Measurements from ENCODE around the gene CEP131.

DNA sequence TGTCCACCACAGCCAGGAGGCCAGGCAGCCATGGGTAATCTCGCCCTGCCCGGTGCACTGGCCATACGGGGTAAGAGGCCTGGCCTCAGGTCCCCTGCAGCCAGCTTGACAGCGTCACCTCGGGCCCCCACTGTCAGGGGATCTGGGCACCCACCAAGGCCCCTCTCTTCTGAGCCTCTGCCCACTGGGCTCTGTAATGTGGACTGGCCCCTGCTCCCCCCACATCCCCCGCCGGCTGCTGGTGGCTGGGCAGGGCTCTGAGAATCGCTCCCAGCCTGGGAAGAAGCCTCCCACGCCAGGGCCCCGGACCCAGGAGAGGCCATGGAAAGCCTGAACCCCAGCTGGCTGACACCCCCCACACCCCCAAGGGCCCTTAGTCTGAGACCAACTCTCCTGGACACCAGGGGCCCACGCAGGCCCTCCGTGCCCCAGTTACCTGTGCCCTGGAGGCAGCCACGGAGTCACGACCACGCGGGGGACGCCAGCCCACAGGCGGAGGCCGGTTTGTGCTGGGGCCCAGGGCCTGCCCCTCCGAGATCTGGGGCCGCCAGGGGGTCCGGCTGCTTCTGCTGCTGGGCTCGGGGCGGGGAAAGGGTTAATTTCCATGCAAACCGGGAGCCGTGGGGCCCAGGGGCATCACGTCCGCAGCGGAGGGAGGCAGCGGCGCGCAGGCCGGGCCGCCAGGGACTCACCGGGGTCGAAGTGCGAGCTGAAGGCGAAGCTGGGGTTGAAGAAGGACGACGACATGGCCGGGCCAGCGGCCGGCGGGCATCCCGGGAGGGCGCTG lies 57.3 kb downstream of the CEP131 start, which contains the start of gene PVALEF:
- TF ChIP-seq POLR2A (IDR thresholded peaks at IDR 0.05; ENCODE audit: low read depth, low read length) (no peak), POLR2AphosphoS5 (IDR thresholded peaks at IDR 0.05; ENCODE audit: low read depth, low read length) (no peak), TAF1 (IDR thresholded peaks at IDR 0.05; ENCODE audit: low read depth, low read length) (no peak)

Data from GM12891 (cell line).